HCT116 (cell line): Measurements from ENCODE around the gene CGB1. TPM values are rescaled to one million over a fixed set of nuclear protein-coding genes. Genes with fewer than 3 reads are reported as not detected.

ENCODE experiments used
- ATAC-seq: fragments of 200-7000 bp; cut with Tn5 transposase; 2 replicates; pipeline ENCODE4 v1.9.1; 2020; ENCODE audit warnings: mild to moderate bottlenecking, moderate library complexity
- BruUV-seq: library from RNA; stranded (reverse); fragments of 400-500 nt; replicated peaks from 2 replicates; lab custom pipeline; 2021; lab: Mats Ljungman, UMichigan
- CTCF ChIA-PET: fragments of 300-600 bp; sonication (Branson Sonifier 250); formaldehyde crosslinking; loops from one replicate; lab custom pipeline; 2021; ENCODE audit warnings: antibody characterized with exemption; lab: Charles Lee
- POLR2A ChIA-PET: fragments of 300-600, 350-600 bp; sonication (Branson Sonifier 250); formaldehyde crosslinking; loops from one replicate; lab custom pipeline; 2021; ENCODE audit warnings: antibody characterized with exemption; lab: Charles Lee
- RAD21 ChIA-PET, 2 experiments: fragments of 300-600 bp; sonication (Branson Sonifier 250); formaldehyde crosslinking; loops; one replicate each; lab custom pipeline; 2023; ENCODE audit warnings: low total read pairs in 2 of 2; ENCODE audit not compliant: uncharacterized antibody in 2 of 2, unreplicated experiment in 2 of 2, low non-redundant PET in 1 of 2; lab: Charles Lee
- DNase-seq: peaks from one replicate; pipeline ENCODE4 v3.0.0-alpha.2; 2010; ENCODE audit warnings: low read depth, low spot score
- H2AFZ ChIP-seq: fragments of 200-600 bp; shearing (Covaris generic), sonication (generic); 2 replicates; pipeline ENCODE4 v1.6.1; 2017; ENCODE audit warnings: low read depth, mixed run types, mixed read lengths, antibody characterized with exemption, low read length; ENCODE audit not compliant: poor library complexity, severe bottlenecking
- H3K27ac ChIP-seq: 2 replicates; pipeline ENCODE4 v1.5.1; 2012; ENCODE audit warnings: low read depth, low read length
- H3K27me3 ChIP-seq: fragments of 200-600 bp; sonication (generic); 2 replicates; pipeline ENCODE4 v1.6.1; 2016; ENCODE audit warnings: mixed run types, low read length, mixed read lengths; ENCODE audit not compliant: insufficient read depth
- H3K36me3 ChIP-seq, 2 experiments: fragments of 200-500 bp in 1 of 2; fragments of 200-600 bp in 1 of 2; sonication (Bioruptor generic) in 1 of 2; sonication (generic) in 1 of 2; 2 replicates each; pipeline versions ENCODE4 v1.5.1 to v1.6.1; 2014 to 2016; ENCODE audit warnings: low read length in 2 of 2, inconsistent platforms in 1 of 2, mixed read lengths in 1 of 2, mixed run types in 1 of 2; ENCODE audit not compliant: insufficient read depth in 2 of 2, control insufficient read depth in 1 of 2
- H3K4me1 ChIP-seq, 2 experiments: fragments of 200-600 bp in 1 of 2; sonication (generic) in 1 of 2; 2 replicates each; pipeline versions ENCODE4 v1.5.1 to v1.6.1; 2012 to 2017; ENCODE audit warnings: low read length in 2 of 2, inconsistent platforms in 1 of 2, mild to moderate bottlenecking in 1 of 2, mixed read lengths in 1 of 2, mixed run types in 1 of 2, moderate library complexity in 1 of 2; ENCODE audit not compliant: insufficient read depth in 2 of 2, control insufficient read depth in 1 of 2
- H3K4me2 ChIP-seq: fragments of 200-600 bp; sonication (generic); 2 replicates; pipeline ENCODE4 v1.6.1; 2017; ENCODE audit warnings: mixed run types, low read length, mixed read lengths
- H3K4me3 ChIP-seq, 2 experiments: fragments of 200-600 bp in 1 of 2; sonication (generic) in 1 of 2; replicated peaks in 1 of 2; 2 replicates each; pipeline ENCODE4 v1.5.1; 2011 to 2016; ENCODE audit warnings: low read length in 2 of 2, control low read depth in 1 of 2, low read depth in 1 of 2, mild to moderate bottlenecking in 1 of 2, mixed read lengths in 1 of 2, mixed run types in 1 of 2
- H3K79me2 ChIP-seq: fragments of 200-600 bp; sonication (generic); 2 replicates; pipeline ENCODE4 v1.6.1; 2017; ENCODE audit warnings: mild to moderate bottlenecking, mixed run types, low read length, moderate library complexity, mixed read lengths; ENCODE audit not compliant: insufficient read depth
- H3K9ac ChIP-seq: fragments of 200-600 bp; sonication (generic); 2 replicates; pipeline ENCODE4 v1.6.1; 2016; ENCODE audit warnings: low read length, mixed read lengths
- H3K9me2 ChIP-seq: fragments of 200-600 bp; sonication (generic), shearing (Covaris generic); 2 replicates; pipeline ENCODE4 v1.6.1; 2017; ENCODE audit warnings: mixed run types, mild to moderate bottlenecking, moderate library complexity; ENCODE audit not compliant: insufficient read depth
- H3K9me3 ChIP-seq, 2 experiments: fragments of 200-500 bp in 1 of 2; fragments of 200-600 bp in 1 of 2; sonication (Bioruptor generic) in 1 of 2; sonication (generic) in 1 of 2; 2 replicates each; pipeline ENCODE4 v1.6.1; 2014 to 2017; ENCODE audit warnings: low read length in 2 of 2, mixed read lengths in 2 of 2, inconsistent platforms in 1 of 2, low read depth in 1 of 2, mild to moderate bottlenecking in 1 of 2, mixed run types in 1 of 2, moderate library complexity in 1 of 2; ENCODE audit not compliant: control insufficient read depth in 1 of 2, insufficient read depth in 1 of 2
- H4K20me1 ChIP-seq: fragments of 200-600 bp; sonication (generic), shearing (Covaris generic); 2 replicates; pipeline ENCODE4 v1.6.1; 2017; ENCODE audit warnings: mixed run types, mild to moderate bottlenecking, moderate library complexity; ENCODE audit not compliant: insufficient read depth
- CBX3 ChIP-seq: IDR thresholded peaks from 2 replicates; pipeline ENCODE4 v1.6.1; 2012; ENCODE audit warnings: low read depth
- CEBPB ChIP-seq: IDR thresholded peaks from 2 replicates; pipeline ENCODE4 v1.6.1; 2012; ENCODE audit warnings: low read depth
- EGR1 ChIP-seq: IDR thresholded peaks from 2 replicates; pipeline ENCODE4 v1.6.1; 2012; ENCODE audit warnings: low read depth
- ELF1 ChIP-seq: IDR thresholded peaks from 2 replicates; pipeline ENCODE4 v1.6.1; 2012; ENCODE audit warnings: low read depth, borderline replicate concordance
- MAX ChIP-seq: IDR thresholded peaks from 2 replicates; pipeline ENCODE4 v1.6.1; 2012
- POLR2AphosphoS5 ChIP-seq: IDR thresholded peaks from 2 replicates; pipeline ENCODE4 v1.6.1; 2011; ENCODE audit warnings: mild to moderate bottlenecking, low read depth, low read length, moderate library complexity
- SIN3A ChIP-seq: IDR thresholded peaks from 2 replicates; pipeline ENCODE4 v1.6.1; 2012; ENCODE audit warnings: low read depth
- SP1 ChIP-seq: IDR thresholded peaks from 2 replicates; pipeline ENCODE4 v1.6.1; 2012; ENCODE audit warnings: low read depth
- TCF7L2 ChIP-seq: IDR thresholded peaks from 2 replicates; pipeline ENCODE4 v1.7.0; 2011; ENCODE audit warnings: borderline replicate concordance, inconsistent platforms; ENCODE audit not compliant: insufficient read depth, insufficient read length; ENCODE audit errors: extremely low read depth
- YY1 ChIP-seq: IDR thresholded peaks from 2 replicates; pipeline ENCODE4 v1.6.1; 2011; ENCODE audit warnings: low read length, low read depth, moderate library complexity, mild to moderate bottlenecking; ENCODE audit not compliant: insufficient replicate concordance; ENCODE audit errors: extremely low read depth
- ZFX ChIP-seq: fragments of 450-650 bp; IDR thresholded peaks from 2 replicates; pipeline ENCODE4 v1.6.1; 2017
- ZNF274 ChIP-seq: fragments of 200-500 bp; sonication (Bioruptor generic); IDR thresholded peaks from 2 replicates; pipeline ENCODE4 v1.6.1; 2014; ENCODE audit warnings: mild to moderate bottlenecking, low read depth, low read length, inconsistent platforms
- intact Hi-C: fragments of 100-400 bp; cut with micrococcal nuclease; formaldehyde crosslinking; loops from 2 replicates; pipeline ENCODE4 v1.10.0; 2022
- total RNA-seq: library from RNA; stranded (reverse); gene quantifications from one replicate; pipeline ENCODE4 v1.2.1, GENCODE V29; 2021; ENCODE audit not compliant: unreplicated experiment

Gene CGB1
- total RNA-seq, 1 experiment from 2014 or later, result 0.76 TPM

- peak within 1 kb of the TSS; percentile 42 to 56 for H3K4me3 ChIP-seq
- ChIA-PET POLR2A (interaction anchor here (0.6 kb wide), 1 partner anchor 89 kb away, joined by 3 read pairs; no protein-coding TSS in a partner anchor), CTCF (interaction anchor here (0.6 to 1.8 kb wide), 3 partner anchors 9 to 65 kb away, joined by 4 to 18 read pairs (median 4); no protein-coding TSS in a partner anchor), RAD21 (interaction anchor here in 1 of 2 experiments (0.6 to 0.8 kb wide), 2 partner anchors 13 to 72 kb away, joined by 3 read pairs; partner anchors contain the start of genes GYS1 and RUVBL2)
- H3K36me3 ChIP-seq, result no peaks in the 10 kb centered on the region
- H3K27ac ChIP-seq, result peak within 1 kb of the TSS; percentile 69
- no peaks in the 10 kb centered on the region for H4K20me1 ChIP-seq
- BruUV-seq, result no TSS peak
- no peaks in the 10 kb centered on the region for H3K9me3 ChIP-seq
- H3K79me2 ChIP-seq, result no peaks in the 10 kb centered on the region
- intact Hi-C loops, result no loop called here
- TF ChIP-seq POLR2AphosphoS5 (peak; percentile 66), ZNF274 (no peak)
- ATAC-seq, result peak; percentile 83
- H3K4me2 ChIP-seq, result peak within 1 kb of the TSS; percentile 89
- no peaks in the 10 kb centered on the region for H3K27me3 ChIP-seq
- DNase-seq, result no peak
- H3K9me2 ChIP-seq, result no peaks in the 10 kb centered on the region
- peaks cover 32 to 68% of the 10 kb centered on the region in 2 experiments for H3K4me1 ChIP-seq
- peak within 1 kb of the TSS; percentile 67 for H3K9ac ChIP-seq
- H2AFZ ChIP-seq, result no peak within 1 kb of the TSS
Observed at GRCh38 chr19:49064768-49065611, 28.3 kb upstream of the CGB1 start, which contains the start of gene NTF4. TSS of gene NTF4 (minus strand) at chr19:49064818. CDS start at chr19:49061997, 2,821 bp downstream.

DNA sequence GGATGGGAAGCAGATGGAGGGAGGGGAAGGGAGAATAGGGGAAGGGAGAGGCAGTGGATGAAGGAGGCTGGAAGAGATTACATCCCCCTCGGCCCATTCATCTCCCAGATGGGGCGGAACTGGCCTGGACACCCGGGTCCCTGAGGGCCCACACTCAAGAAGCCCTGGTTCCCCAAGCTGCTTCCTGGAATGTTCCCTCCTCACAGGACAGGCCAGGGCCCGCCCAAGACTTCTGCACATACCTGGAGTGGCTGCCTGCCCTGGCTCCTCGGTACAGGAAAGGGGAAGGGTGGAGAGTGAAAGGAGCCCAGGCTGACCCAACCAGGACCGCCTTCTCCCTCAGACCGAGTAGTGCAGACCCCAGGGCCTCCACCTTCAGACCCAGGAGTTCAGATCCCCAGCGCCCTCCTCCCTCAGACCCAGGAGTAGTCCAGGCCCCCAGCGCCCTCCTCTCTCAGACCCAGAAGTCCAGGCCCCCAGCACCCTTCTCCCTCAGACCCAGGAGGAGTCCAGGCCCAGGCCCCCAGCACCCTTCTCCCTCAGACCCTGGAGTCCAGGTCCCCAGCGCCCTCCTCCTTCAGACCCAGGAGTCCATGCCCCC, 27.4 kb upstream of the CGB1 start:
- peak; percentile 49 for ATAC-seq
- Histone ChIP-seq H3K9me2 (no peaks in the 10 kb centered on the region), H3K36me3 (no peaks in the 10 kb centered on the region), H3K27ac (peak overlapping the region; percentile 69), H3K4me3 (peak overlapping the region; percentile 42 to 56), H3K4me2 (peak overlapping the region; percentile 89), H3K79me2 (no peaks in the 10 kb centered on the region), H3K9me3 (no peaks in the 10 kb centered on the region), H3K27me3 (no peaks in the 10 kb centered on the region), H2AFZ (no peak overlapping the region), H4K20me1 (no peaks in the 10 kb centered on the region), H3K9ac (peak overlapping the region; percentile 67)
- BruUV-seq, result no TSS peak
- DNase-seq, result no peak
- ChIA-PET POLR2A (no interaction called here), CTCF (interaction anchor here (0.6 to 1.8 kb wide), 3 partner anchors 10 to 64 kb away, joined by 4 to 18 read pairs (median 4); no protein-coding TSS in a partner anchor), RAD21 (interaction anchor here in 1 of 2 experiments (0.6 to 0.8 kb wide), 2 partner anchors 12 to 71 kb away, joined by 3 read pairs; partner anchors contain the start of genes GYS1 and RUVBL2)
- TF ChIP-seq ZFX (no peak), YY1 (no peak), CEBPB (no peak), EGR1 (no peak), SP1 (no peak), TCF7L2 (no peak), CBX3 (no peak), SIN3A (no peak), POLR2AphosphoS5 (no peak), ELF1 (no peak), MAX (no peak)
- TF ChIP-seq, all 23 proteins: peak for 0
- intact Hi-C loops, result no loop called here
- peaks cover 35 to 76% of the 10 kb centered on the region in 2 experiments for H3K4me1 ChIP-seq
